C4-2B (cell line): Measurements from ENCODE around the gene POLD1.

Experiments
- H3K27ac ChIP-seq: fragments of 450-650 bp; 2 replicates; pipeline ENCODE4 v1.5.1; 2017
- CTCF ChIP-seq: fragments of 450-650 bp; conservative IDR thresholded peaks from 2 replicates; pipeline ENCODE4 v1.5.1; 2017; ENCODE audit warnings: mild to moderate bottlenecking
- ZFX ChIP-seq: fragments of 450-650 bp; IDR thresholded peaks from 2 replicates; pipeline ENCODE4 v1.6.1; 2017

The POLD1 gene

GRCh38 chr19:50447053-50447452 lies 62.9 kb downstream of the POLD1 start:
- H3K27ac ChIP-seq = no peak overlapping the region
- no peak for TF ChIP-seq CTCF
- TF ChIP-seq ZFX = no peak

- no peak for TF ChIP-seq ZFX
- TF ChIP-seq CTCF = no peak
- H3K27ac ChIP-seq = no peak overlapping the region
Observed at GRCh38 chr19:50447750-50448149, 63.6 kb downstream of the POLD1 start.

GRCh38 chr19:50449236-50449899 lies 65.2 kb downstream of the POLD1 start:
- no peak overlapping the region for H3K27ac ChIP-seq
- TF ChIP-seq ZFX = no peak
- TF ChIP-seq CTCF = no peak

- no peak for TF ChIP-seq ZFX
- no peak for TF ChIP-seq CTCF
- no peak overlapping the region for H3K27ac ChIP-seq
Observed at GRCh38 chr19:50450369-50451222, 66.4 kb downstream of the POLD1 start.

GRCh38 chr19:50451223-50451534 lies 67.0 kb downstream of the POLD1 start:
- TF ChIP-seq ZFX (no peak), CTCF (no peak)

GRCh38 chr19:50453243-50453642 lies 69.1 kb downstream of the POLD1 start:
- no peak overlapping the region for H3K27ac ChIP-seq
- TF ChIP-seq CTCF (no peak), ZFX (no peak)

More at GRCh38 chr19:50451223-50451534, 67.0 kb downstream of the POLD1 start:
- H3K27ac ChIP-seq = no peak overlapping the region

GRCh38 chr19:50455992-50456391 lies 71.8 kb downstream of the POLD1 start:
- no peak for TF ChIP-seq CTCF
- TF ChIP-seq ZFX = no peak
- H3K27ac ChIP-seq = no peak overlapping the region
